Measurements from ENCODE around the gene ECM2.

The ECM2 gene

DNA sequence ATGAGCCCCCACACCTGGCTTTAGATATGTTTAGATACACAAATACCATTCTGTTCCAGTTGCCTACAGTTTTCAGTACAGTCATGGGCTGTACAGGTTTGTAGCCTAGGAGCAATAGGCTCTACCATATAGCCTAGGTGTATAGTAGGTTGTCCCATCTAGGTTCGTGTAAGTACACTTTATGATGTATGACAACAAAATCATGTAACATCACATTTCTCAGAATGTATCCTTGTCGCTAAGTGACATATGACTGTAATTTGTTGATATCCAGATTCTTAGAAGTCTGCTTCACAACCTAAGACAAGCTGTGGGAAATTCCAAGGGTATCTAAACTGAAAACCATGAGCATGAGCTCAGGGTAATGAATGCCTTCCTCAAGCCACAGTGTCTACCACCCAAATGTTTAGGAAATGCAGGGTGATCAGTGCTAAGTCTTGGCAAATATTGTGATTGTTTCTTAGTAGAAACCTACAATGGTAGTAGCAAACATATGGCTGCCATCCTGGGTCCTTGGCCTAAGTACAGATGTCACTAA is 8.4 kb downstream of the ECM2 start:
- TF ChIP-seq, protein P1, sequence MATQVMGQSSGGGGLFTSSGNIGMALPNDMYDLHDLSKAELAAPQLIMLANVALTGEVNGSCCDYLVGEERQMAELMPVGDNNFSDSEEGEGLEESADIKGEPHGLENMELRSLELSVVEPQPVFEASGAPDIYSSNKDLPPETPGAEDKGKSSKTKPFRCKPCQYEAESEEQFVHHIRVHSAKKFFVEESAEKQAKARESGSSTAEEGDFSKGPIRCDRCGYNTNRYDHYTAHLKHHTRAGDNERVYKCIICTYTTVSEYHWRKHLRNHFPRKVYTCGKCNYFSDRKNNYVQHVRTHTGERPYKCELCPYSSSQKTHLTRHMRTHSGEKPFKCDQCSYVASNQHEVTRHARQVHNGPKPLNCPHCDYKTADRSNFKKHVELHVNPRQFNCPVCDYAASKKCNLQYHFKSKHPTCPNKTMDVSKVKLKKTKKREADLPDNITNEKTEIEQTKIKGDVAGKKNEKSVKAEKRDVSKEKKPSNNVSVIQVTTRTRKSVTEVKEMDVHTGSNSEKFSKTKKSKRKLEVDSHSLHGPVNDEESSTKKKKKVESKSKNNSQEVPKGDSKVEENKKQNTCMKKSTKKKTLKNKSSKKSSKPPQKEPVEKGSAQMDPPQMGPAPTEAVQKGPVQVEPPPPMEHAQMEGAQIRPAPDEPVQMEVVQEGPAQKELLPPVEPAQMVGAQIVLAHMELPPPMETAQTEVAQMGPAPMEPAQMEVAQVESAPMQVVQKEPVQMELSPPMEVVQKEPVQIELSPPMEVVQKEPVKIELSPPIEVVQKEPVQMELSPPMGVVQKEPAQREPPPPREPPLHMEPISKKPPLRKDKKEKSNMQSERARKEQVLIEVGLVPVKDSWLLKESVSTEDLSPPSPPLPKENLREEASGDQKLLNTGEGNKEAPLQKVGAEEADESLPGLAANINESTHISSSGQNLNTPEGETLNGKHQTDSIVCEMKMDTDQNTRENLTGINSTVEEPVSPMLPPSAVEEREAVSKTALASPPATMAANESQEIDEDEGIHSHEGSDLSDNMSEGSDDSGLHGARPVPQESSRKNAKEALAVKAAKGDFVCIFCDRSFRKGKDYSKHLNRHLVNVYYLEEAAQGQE (IDR thresholded peaks at IDR 0.05; ENCODE audit: insufficient read depth in 1 of 2, low read depth in 2 of 2, low read length in 2 of 2) = no peak
- TF ChIP-seq FOXP2 (optimal IDR thresholded peaks at IDR 0.05; ENCODE audit: borderline replicate concordance, extremely low read depth, extremely low read length, insufficient read depth) (no peak), TAF1 (IDR thresholded peaks at IDR 0.05; ENCODE audit: borderline replicate concordance, insufficient read depth, low read length) (no peak), SIN3A (IDR thresholded peaks at IDR 0.05; ENCODE audit: borderline replicate concordance, insufficient read depth, low read length) (no peak), POLR2AphosphoS5 (IDR thresholded peaks at IDR 0.05; ENCODE audit: low read depth, low read length) (no peak)

DNA sequence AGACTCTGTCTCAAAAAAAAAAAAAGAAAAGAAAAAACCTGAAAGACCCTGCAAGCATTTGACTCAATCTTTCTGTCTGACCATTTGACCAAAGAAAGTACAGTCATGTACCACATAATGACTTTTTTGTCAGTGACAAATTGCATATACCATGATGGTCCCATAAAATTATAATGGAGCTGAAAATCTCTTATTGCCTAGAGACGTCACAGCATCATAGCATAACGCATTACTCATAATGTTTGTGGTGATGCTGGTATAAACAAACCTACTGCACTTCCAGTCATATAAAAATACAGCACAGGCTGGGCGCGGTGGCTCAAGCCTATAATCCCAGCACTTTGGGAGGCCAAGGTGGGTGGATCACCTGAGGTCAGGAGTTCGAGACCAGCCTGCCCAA is 10.5 kb downstream of the ECM2 start:
- TF ChIP-seq POLR2AphosphoS5 (IDR thresholded peaks at IDR 0.05; ENCODE audit: low read depth, low read length) (no peak), FOXP2 (optimal IDR thresholded peaks at IDR 0.05; ENCODE audit: borderline replicate concordance, extremely low read depth, extremely low read length, insufficient read depth) (no peak), TAF1 (IDR thresholded peaks at IDR 0.05; ENCODE audit: borderline replicate concordance, insufficient read depth, low read length) (no peak), SIN3A (IDR thresholded peaks at IDR 0.05; ENCODE audit: borderline replicate concordance, insufficient read depth, low read length) (no peak)
- TF ChIP-seq, protein P1 (IDR thresholded peaks at IDR 0.05; ENCODE audit: insufficient read depth in 1 of 2, low read depth in 2 of 2, low read length in 2 of 2) = no peak

DNA sequence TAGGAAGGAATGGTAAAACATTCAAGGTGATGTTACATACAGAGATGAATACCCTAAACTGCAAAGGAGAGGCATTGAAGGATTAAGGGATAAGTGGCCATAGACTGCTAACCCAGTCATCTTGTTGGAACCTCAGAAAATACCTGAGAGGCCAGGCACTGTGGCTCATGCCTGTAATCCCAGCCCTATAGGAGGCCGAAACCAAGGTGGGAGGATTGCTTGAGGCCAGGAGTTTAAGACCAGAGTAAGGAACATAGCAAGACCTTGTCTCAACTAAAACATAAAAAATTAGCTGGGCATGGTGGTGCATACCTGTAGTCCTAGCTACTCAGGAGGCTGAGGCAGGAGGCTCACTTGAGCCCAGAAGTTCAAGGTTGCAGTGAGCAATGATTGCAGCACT is 10.9 kb downstream of the ECM2 start:
- TF ChIP-seq, protein P1 (IDR thresholded peaks at IDR 0.05; ENCODE audit: insufficient read depth in 1 of 2, low read depth in 2 of 2, low read length in 2 of 2) = no peak
- TF ChIP-seq POLR2AphosphoS5 (IDR thresholded peaks at IDR 0.05; ENCODE audit: low read depth, low read length) (no peak), SIN3A (IDR thresholded peaks at IDR 0.05; ENCODE audit: borderline replicate concordance, insufficient read depth, low read length) (no peak), TAF1 (IDR thresholded peaks at IDR 0.05; ENCODE audit: borderline replicate concordance, insufficient read depth, low read length) (no peak), FOXP2 (optimal IDR thresholded peaks at IDR 0.05; ENCODE audit: borderline replicate concordance, extremely low read depth, extremely low read length, insufficient read depth) (no peak)

DNA sequence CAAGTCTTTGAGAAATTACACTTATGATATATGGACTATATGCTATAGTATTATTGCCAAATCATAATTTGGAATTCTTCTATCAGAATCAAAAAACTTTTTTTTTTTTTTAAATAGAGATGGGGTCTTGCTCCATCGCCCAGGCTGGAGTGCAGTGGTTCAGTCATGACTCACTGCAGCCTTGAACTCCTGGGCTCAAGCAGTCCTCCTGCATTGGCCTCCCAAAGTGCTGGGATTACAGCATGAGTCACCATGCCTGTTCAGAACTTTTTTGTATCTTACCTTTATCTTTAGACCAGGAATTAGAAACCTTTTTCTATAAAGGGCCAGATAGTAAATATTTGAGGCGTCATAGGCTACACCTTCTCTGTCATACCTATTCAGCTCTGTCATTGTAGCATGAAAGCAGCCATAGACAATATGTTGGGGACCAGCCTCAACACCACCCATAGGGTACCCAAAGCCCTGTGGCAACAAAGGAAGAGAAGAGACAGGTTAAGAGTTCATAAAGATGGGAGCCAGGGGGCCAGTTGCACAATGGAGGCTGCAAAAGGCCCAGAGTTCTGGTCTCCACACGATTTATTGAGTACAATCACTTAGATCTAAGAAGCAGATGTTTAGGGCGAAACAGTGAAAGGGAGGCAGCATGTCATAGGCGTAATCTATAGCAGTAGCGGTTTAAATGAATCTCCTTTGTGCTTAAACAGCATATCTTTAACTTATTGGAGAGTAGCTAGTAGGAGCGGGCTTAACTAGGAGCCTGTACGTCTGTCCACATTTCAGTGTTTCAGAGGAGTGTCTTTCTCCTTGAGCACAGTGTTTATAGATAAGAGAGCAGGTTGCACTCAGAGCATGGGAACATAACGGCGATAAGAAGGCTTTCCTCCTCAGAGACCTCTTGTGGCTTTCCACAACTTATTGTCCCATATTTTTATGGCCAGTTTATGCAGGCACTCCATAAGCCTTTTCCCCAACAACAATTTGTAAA is 12.5 kb downstream of the ECM2 start:
- TF ChIP-seq, protein P1 (IDR thresholded peaks at IDR 0.05; ENCODE audit: insufficient read depth in 1 of 2, low read depth in 2 of 2, low read length in 2 of 2) = no peak
- TF ChIP-seq SIN3A (IDR thresholded peaks at IDR 0.05; ENCODE audit: borderline replicate concordance, insufficient read depth, low read length) = no peak
- TF ChIP-seq POLR2AphosphoS5 (IDR thresholded peaks at IDR 0.05; ENCODE audit: low read depth, low read length) = no peak
- no peak for TF ChIP-seq FOXP2 (optimal IDR thresholded peaks at IDR 0.05; ENCODE audit: borderline replicate concordance, extremely low read depth, extremely low read length, insufficient read depth)
- TF ChIP-seq TAF1 (IDR thresholded peaks at IDR 0.05; ENCODE audit: borderline replicate concordance, insufficient read depth, low read length) = no peak

Data from PFSK-1 (cell line).